Central memory CD8-positive, alpha-beta T cell (primary cell): ENCODE measurements around the gene PDZD2.

ENCODE experiments used
- ATAC-seq: fragments of 150-1000 bp; cut with Tn5 transposase; replicated peaks from 2 replicates; pipeline ENCODE4 v1.10.0; 2022; ENCODE audit warnings: mild to moderate bottlenecking, moderate FRiP score, moderate number of reproducible peaks; ENCODE audit not compliant: poor library complexity, severe bottlenecking; ENCODE audit errors: extremely low read depth
- DNase-seq, 2 donors: peaks; one replicate each; pipeline ENCODE4 v3.0.0; 2021; ENCODE audit warnings: low spot score in 2 of 2
- H3K27ac Mint-ChIP-seq: one replicate; pipeline ENCODE4 v1.8.0; 2022; ENCODE audit warnings: low read depth, mild to moderate bottlenecking, moderate library complexity, mixed read lengths
- H3K27me3 Mint-ChIP-seq: one replicate; pipeline ENCODE4 v1.8.0; 2022; ENCODE audit warnings: mixed read lengths
- H3K36me3 Mint-ChIP-seq: one replicate; pipeline ENCODE4 v1.8.0; 2022; ENCODE audit warnings: mild to moderate bottlenecking, moderate library complexity, mixed read lengths; ENCODE audit not compliant: insufficient read depth
- H3K4me1 Mint-ChIP-seq: one replicate; pipeline ENCODE4 v1.8.0; 2022; ENCODE audit warnings: mixed read lengths
- H3K4me3 Mint-ChIP-seq: one replicate; pipeline ENCODE4 v1.8.0; 2022; ENCODE audit warnings: mild to moderate bottlenecking, moderate library complexity, mixed read lengths
- H3K9me3 Mint-ChIP-seq: one replicate; pipeline ENCODE4 v1.8.0; 2022; ENCODE audit warnings: mixed read lengths

PDZD2 gene

GRCh38 chr5:31861601-31862000 lies 222.7 kb downstream of the PDZD2 start:
- no peaks in the 10 kb centered on the region for H3K36me3 Mint-ChIP-seq
- H3K27ac Mint-ChIP-seq, result no peak overlapping the region
- ATAC-seq (no peak), DNase-seq (no peak)
- H3K4me3 Mint-ChIP-seq, result no peak overlapping the region
- H3K9me3 Mint-ChIP-seq, result peaks cover 18% of the 10 kb centered on the region
- peaks cover 18% of the 10 kb centered on the region for H3K27me3 Mint-ChIP-seq
- H3K4me1 Mint-ChIP-seq, result no peaks in the 10 kb centered on the region

GRCh38 chr5:31863991-31864411 lies 225.1 kb downstream of the PDZD2 start:
- no peak for DNase-seq
- Mint-ChIP-seq H3K9me3 (peaks cover 13% of the 10 kb centered on the region), H3K36me3 (no peaks in the 10 kb centered on the region), H3K4me1 (no peaks in the 10 kb centered on the region), H3K27me3 (peaks cover 19% of the 10 kb centered on the region), H3K4me3 (no peak overlapping the region), H3K27ac (no peak overlapping the region)
- ATAC-seq, result no peak

GRCh38 chr5:31866166-31866565 lies 227.2 kb downstream of the PDZD2 start:
- Mint-ChIP-seq H3K4me3 (no peak overlapping the region), H3K27me3 (peaks cover 19% of the 10 kb centered on the region), H3K36me3 (no peaks in the 10 kb centered on the region), H3K9me3 (no peaks in the 10 kb centered on the region), H3K27ac (no peak overlapping the region), H3K4me1 (no peaks in the 10 kb centered on the region)
- ATAC-seq (no peak), DNase-seq (no peak)

- Mint-ChIP-seq H3K36me3 (no peaks in the 10 kb centered on the region), H3K9me3 (no peaks in the 10 kb centered on the region), H3K4me1 (no peaks in the 10 kb centered on the region), H3K27ac (no peak overlapping the region), H3K4me3 (no peak overlapping the region), H3K27me3 (peaks cover 19% of the 10 kb centered on the region)
- DNase-seq (no peak), ATAC-seq (no peak)
Observed at GRCh38 chr5:31867219-31867618, 228.3 kb downstream of the PDZD2 start.

- Mint-ChIP-seq H3K4me3 (no peak overlapping the region), H3K27ac (peak overlapping the region; percentile 59), H3K27me3 (no peaks in the 10 kb centered on the region), H3K36me3 (no peaks in the 10 kb centered on the region), H3K9me3 (no peaks in the 10 kb centered on the region), H3K4me1 (no peaks in the 10 kb centered on the region)
- ATAC-seq (no peak), DNase-seq (no peak)
Observed at GRCh38 chr5:31880449-31880848, 241.5 kb downstream of the PDZD2 start.

- no peaks in the 10 kb centered on the region for H3K36me3 Mint-ChIP-seq
- no peaks in the 10 kb centered on the region for H3K4me1 Mint-ChIP-seq
- no peak for DNase-seq
- H3K4me3 Mint-ChIP-seq, result no peak overlapping the region
- H3K27ac Mint-ChIP-seq, result no peak overlapping the region
- ATAC-seq, result no peak
- peaks cover 31% of the 10 kb centered on the region for H3K27me3 Mint-ChIP-seq
- no peaks in the 10 kb centered on the region for H3K9me3 Mint-ChIP-seq
Observed at GRCh38 chr5:31884896-31885295, 246.0 kb downstream of the PDZD2 start.

GRCh38 chr5:31886206-31886605 lies 247.3 kb downstream of the PDZD2 start:
- Mint-ChIP-seq H3K4me3 (no peak overlapping the region), H3K36me3 (no peaks in the 10 kb centered on the region), H3K27ac (no peak overlapping the region), H3K4me1 (no peaks in the 10 kb centered on the region), H3K9me3 (no peaks in the 10 kb centered on the region), H3K27me3 (peaks cover 31% of the 10 kb centered on the region)
- no peak for DNase-seq
- no peak for ATAC-seq

GRCh38 chr5:31887556-31887955 lies 248.6 kb downstream of the PDZD2 start:
- Mint-ChIP-seq H3K36me3 (no peaks in the 10 kb centered on the region), H3K4me1 (no peaks in the 10 kb centered on the region)

GRCh38 chr5:31888564-31888963 lies 249.6 kb downstream of the PDZD2 start:
- ATAC-seq, result no peak
- Mint-ChIP-seq H3K27ac (no peak overlapping the region), H3K4me1 (no peaks in the 10 kb centered on the region), H3K9me3 (no peaks in the 10 kb centered on the region), H3K27me3 (peaks cover 31% of the 10 kb centered on the region), H3K4me3 (no peak overlapping the region), H3K36me3 (no peaks in the 10 kb centered on the region)
- DNase-seq, result no peak

More at GRCh38 chr5:31887556-31887955, 248.6 kb downstream of the PDZD2 start:
- ATAC-seq, result no peak
- Mint-ChIP-seq H3K9me3 (no peaks in the 10 kb centered on the region), H3K27ac (no peak overlapping the region), H3K4me3 (no peak overlapping the region), H3K27me3 (peaks cover 31% of the 10 kb centered on the region)
- no peak for DNase-seq

GRCh38 chr5:31889001-31889561 lies 250.2 kb downstream of the PDZD2 start:
- Mint-ChIP-seq H3K4me1 (no peaks in the 10 kb centered on the region), H3K36me3 (no peaks in the 10 kb centered on the region), H3K27ac (no peak overlapping the region), H3K9me3 (no peaks in the 10 kb centered on the region), H3K27me3 (peaks cover 31% of the 10 kb centered on the region), H3K4me3 (no peak overlapping the region)
- ATAC-seq, result no peak
- DNase-seq, result no peak

- Mint-ChIP-seq H3K9me3 (no peaks in the 10 kb centered on the region), H3K36me3 (no peaks in the 10 kb centered on the region), H3K27me3 (peaks cover 31% of the 10 kb centered on the region), H3K27ac (no peak overlapping the region), H3K4me1 (no peaks in the 10 kb centered on the region), H3K4me3 (no peak overlapping the region)
- ATAC-seq (no peak), DNase-seq (no peak)
Observed at GRCh38 chr5:31890046-31890445, 251.1 kb downstream of the PDZD2 start.

GRCh38 chr5:31894141-31894540 lies 255.2 kb downstream of the PDZD2 start:
- Mint-ChIP-seq H3K4me3 (no peak overlapping the region), H3K9me3 (no peaks in the 10 kb centered on the region), H3K27ac (no peak overlapping the region), H3K4me1 (no peaks in the 10 kb centered on the region), H3K36me3 (no peaks in the 10 kb centered on the region), H3K27me3 (no peaks in the 10 kb centered on the region)
- no peak for DNase-seq
- no peak for ATAC-seq

- Mint-ChIP-seq H3K9me3 (no peaks in the 10 kb centered on the region), H3K27ac (no peak overlapping the region), H3K4me1 (no peaks in the 10 kb centered on the region), H3K27me3 (peaks cover 9% of the 10 kb centered on the region), H3K36me3 (no peaks in the 10 kb centered on the region), H3K4me3 (no peak overlapping the region)
- ATAC-seq, result no peak
- no peak for DNase-seq
Observed at GRCh38 chr5:31895199-31895820, 256.4 kb downstream of the PDZD2 start.
